Neural cell (in vitro differentiated cells): ENCODE measurements around the gene PRR5. TPM values are rescaled to one million over a fixed set of nuclear protein-coding genes. Genes with fewer than 3 reads are reported as not detected.

Experiments used
- H2AFZ ChIP-seq: fragments of 200-600, 300-800 bp; sonication (generic), shearing (Covaris generic); 2 replicates; pipeline ENCODE4 v1.6.0; 2014; ENCODE audit warnings: low read depth, mild to moderate bottlenecking, antibody characterized with exemption, low read length, moderate library complexity
- H3F3A ChIP-seq: fragments of 200-600 bp; shearing (Covaris generic); 2 replicates; pipeline ENCODE4 v1.6.1; 2016; ENCODE audit warnings: mild to moderate bottlenecking, moderate library complexity, mixed read lengths, antibody characterized with exemption, low read length; ENCODE audit not compliant: insufficient read depth, poor library complexity, severe bottlenecking
- H3K27ac ChIP-seq: fragments of 200-600, 300-800 bp; sonication (generic), shearing (Covaris generic); 2 replicates; pipeline ENCODE4 v1.5.1; 2014; ENCODE audit warnings: mild to moderate bottlenecking, low read length, moderate library complexity
- H3K27me3 ChIP-seq: fragments of 300-800, 200-600 bp; sonication (generic), shearing (Covaris generic); 2 replicates; pipeline ENCODE4 v1.6.0; 2014; ENCODE audit warnings: mild to moderate bottlenecking, low read depth, low read length, moderate library complexity; ENCODE audit not compliant: insufficient read depth
- H3K36me3 ChIP-seq: fragments of 300-800, 200-600 bp; sonication (generic), shearing (Covaris generic); 2 replicates; pipeline ENCODE4 v1.5.1; 2014; ENCODE audit warnings: mild to moderate bottlenecking, antibody characterized with exemption, low read length, moderate library complexity; ENCODE audit not compliant: insufficient read depth
- H3K4me2 ChIP-seq: fragments of 300-800, 200-600 bp; sonication (generic), shearing (Covaris generic); 2 replicates; pipeline ENCODE4 v1.6.0; 2014; ENCODE audit warnings: mild to moderate bottlenecking, low read length
- H3K4me3 ChIP-seq: fragments of 300-800, 200-600 bp; sonication (generic), shearing (Covaris generic); 2 replicates; pipeline ENCODE4 v1.5.1; 2014; ENCODE audit warnings: mild to moderate bottlenecking, low read length, moderate library complexity
- H3K79me2 ChIP-seq: fragments of 200-600 bp; shearing (Covaris generic); replicated peaks from 2 replicates; pipeline ENCODE4 v1.6.0; 2014; ENCODE audit warnings: mild to moderate bottlenecking, low read length, moderate library complexity; ENCODE audit not compliant: insufficient read depth
- H3K9ac ChIP-seq: fragments of 300-800, 200-600 bp; sonication (generic), shearing (Covaris generic); 2 replicates; pipeline ENCODE4 v1.6.1; 2016; ENCODE audit warnings: mild to moderate bottlenecking, low read length, mixed read lengths
- H3K9me2 ChIP-seq: fragments of 200-600 bp; shearing (Covaris generic); 2 replicates; pipeline ENCODE4 v1.6.1; 2016; ENCODE audit warnings: mild to moderate bottlenecking, low read length, mixed read lengths; ENCODE audit not compliant: insufficient read depth
- H3K9me3 ChIP-seq: fragments of 200-600, 300-800 bp; sonication (generic), shearing (Covaris generic); 2 replicates; pipeline ENCODE4 v1.6.1; 2016; ENCODE audit warnings: mild to moderate bottlenecking, mixed run types, low read length, moderate library complexity, mixed read lengths
- H4K20me1 ChIP-seq: fragments of 200-600 bp; shearing (Covaris generic); 2 replicates; pipeline ENCODE4 v1.6.1; 2016; ENCODE audit warnings: mild to moderate bottlenecking, mixed run types; ENCODE audit not compliant: insufficient read depth
- EP300 ChIP-seq: fragments of 450-650 bp; conservative IDR thresholded peaks from 2 replicates; pipeline ENCODE4 v1.6.1; 2014; ENCODE audit warnings: antibody characterized with exemption, mild to moderate bottlenecking, moderate library complexity; ENCODE audit not compliant: poor library complexity, severe bottlenecking
- EZH2 ChIP-seq: fragments of 200-600, 300-800 bp; shearing (Covaris generic), sonication (generic); IDR thresholded peaks from 2 replicates; pipeline ENCODE4 v1.6.1; 2014; ENCODE audit warnings: antibody characterized with exemption, low read length, borderline replicate concordance, mild to moderate bottlenecking; ENCODE audit not compliant: insufficient read depth, poor library complexity, severe bottlenecking
- MXI1 ChIP-seq: fragments of 450-650 bp; conservative IDR thresholded peaks from 2 replicates; pipeline ENCODE4 v1.6.1; 2014; ENCODE audit warnings: antibody characterized with exemption, mild to moderate bottlenecking; ENCODE audit not compliant: poor library complexity, severe bottlenecking
- POLR2AphosphoS5 ChIP-seq: IDR thresholded peaks from 2 replicates; pipeline ENCODE4 v1.6.1; 2012
- RAD21 ChIP-seq: fragments of 450-650 bp; conservative IDR thresholded peaks from 2 replicates; pipeline ENCODE4 v1.6.1; 2014; ENCODE audit warnings: antibody characterized with exemption, mild to moderate bottlenecking, moderate library complexity
- SMC3 ChIP-seq: fragments of 450-650 bp; conservative IDR thresholded peaks from 2 replicates; pipeline ENCODE4 v1.6.1; 2014; ENCODE audit warnings: antibody characterized with exemption, mild to moderate bottlenecking, moderate library complexity; ENCODE audit not compliant: poor library complexity
- TAF1 ChIP-seq: IDR thresholded peaks from 2 replicates; pipeline ENCODE4 v1.6.1; 2012; ENCODE audit warnings: low read depth
- polyA plus RNA-seq: library from polyadenylated mRNA; depleted of rRNA; stranded (reverse); fragments of >200 nt; gene quantifications from 2 replicates; pipeline ENCODE4 v1.2.3, GENCODE V29; 2014
- TF ChIP-seq, protein P1 (sequence below): fragments of 450-650 bp; IDR thresholded peaks from 2 replicates; pipeline ENCODE4 v1.5.1; 2014; ENCODE audit warnings: antibody characterized with exemption, mild to moderate bottlenecking, moderate library complexity; ENCODE audit not compliant: poor library complexity, severe bottlenecking
- TF ChIP-seq, protein P2 (sequence below): IDR thresholded peaks from 2 replicates; pipeline ENCODE4 v1.6.1; 2012; ENCODE audit warnings: borderline replicate concordance

Gene PRR5
- polyA plus RNA-seq, 1 donor from 2014 or later, result 16.2 TPM

DNA sequence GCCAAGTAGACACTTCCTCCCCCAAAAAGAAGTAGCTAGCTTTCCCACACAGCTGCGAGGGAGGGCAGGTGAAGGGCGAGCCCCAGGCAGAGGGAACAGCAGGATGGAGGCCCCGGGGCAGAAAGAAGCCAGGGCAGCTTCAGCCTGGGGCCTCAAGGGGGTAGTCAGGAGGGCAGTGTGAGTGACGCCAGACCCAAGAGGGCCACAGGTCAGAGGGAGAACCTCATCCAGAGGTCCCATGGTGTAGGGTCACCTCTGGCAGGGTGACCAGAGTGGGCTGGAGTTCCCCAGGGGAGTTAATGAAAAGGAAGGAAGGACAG lies 9.2 kb downstream of the PRR5 start:
- H3K27me3 ChIP-seq, result no peaks in the 10 kb centered on the region
- no peak overlapping the region for H3K27ac ChIP-seq
- H3K79me2 ChIP-seq, result no peaks in the 10 kb centered on the region
- H3K9me3 ChIP-seq, result no peaks in the 10 kb centered on the region
- no peaks in the 10 kb centered on the region for H3F3A ChIP-seq
- H3K9me2 ChIP-seq, result no peaks in the 10 kb centered on the region
- no peak overlapping the region for H2AFZ ChIP-seq
- no peaks in the 10 kb centered on the region for H4K20me1 ChIP-seq
- no peak overlapping the region for H3K4me2 ChIP-seq
- TF ChIP-seq EP300 (no peak), POLR2AphosphoS5 (no peak), MXI1 (no peak), SMC3 (no peak), EZH2 (no peak), TAF1 (no peak), RAD21 (no peak)
- TF ChIP-seq, protein P1, sequence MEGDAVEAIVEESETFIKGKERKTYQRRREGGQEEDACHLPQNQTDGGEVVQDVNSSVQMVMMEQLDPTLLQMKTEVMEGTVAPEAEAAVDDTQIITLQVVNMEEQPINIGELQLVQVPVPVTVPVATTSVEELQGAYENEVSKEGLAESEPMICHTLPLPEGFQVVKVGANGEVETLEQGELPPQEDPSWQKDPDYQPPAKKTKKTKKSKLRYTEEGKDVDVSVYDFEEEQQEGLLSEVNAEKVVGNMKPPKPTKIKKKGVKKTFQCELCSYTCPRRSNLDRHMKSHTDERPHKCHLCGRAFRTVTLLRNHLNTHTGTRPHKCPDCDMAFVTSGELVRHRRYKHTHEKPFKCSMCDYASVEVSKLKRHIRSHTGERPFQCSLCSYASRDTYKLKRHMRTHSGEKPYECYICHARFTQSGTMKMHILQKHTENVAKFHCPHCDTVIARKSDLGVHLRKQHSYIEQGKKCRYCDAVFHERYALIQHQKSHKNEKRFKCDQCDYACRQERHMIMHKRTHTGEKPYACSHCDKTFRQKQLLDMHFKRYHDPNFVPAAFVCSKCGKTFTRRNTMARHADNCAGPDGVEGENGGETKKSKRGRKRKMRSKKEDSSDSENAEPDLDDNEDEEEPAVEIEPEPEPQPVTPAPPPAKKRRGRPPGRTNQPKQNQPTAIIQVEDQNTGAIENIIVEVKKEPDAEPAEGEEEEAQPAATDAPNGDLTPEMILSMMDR, result no peak
- TF ChIP-seq, protein P2, sequence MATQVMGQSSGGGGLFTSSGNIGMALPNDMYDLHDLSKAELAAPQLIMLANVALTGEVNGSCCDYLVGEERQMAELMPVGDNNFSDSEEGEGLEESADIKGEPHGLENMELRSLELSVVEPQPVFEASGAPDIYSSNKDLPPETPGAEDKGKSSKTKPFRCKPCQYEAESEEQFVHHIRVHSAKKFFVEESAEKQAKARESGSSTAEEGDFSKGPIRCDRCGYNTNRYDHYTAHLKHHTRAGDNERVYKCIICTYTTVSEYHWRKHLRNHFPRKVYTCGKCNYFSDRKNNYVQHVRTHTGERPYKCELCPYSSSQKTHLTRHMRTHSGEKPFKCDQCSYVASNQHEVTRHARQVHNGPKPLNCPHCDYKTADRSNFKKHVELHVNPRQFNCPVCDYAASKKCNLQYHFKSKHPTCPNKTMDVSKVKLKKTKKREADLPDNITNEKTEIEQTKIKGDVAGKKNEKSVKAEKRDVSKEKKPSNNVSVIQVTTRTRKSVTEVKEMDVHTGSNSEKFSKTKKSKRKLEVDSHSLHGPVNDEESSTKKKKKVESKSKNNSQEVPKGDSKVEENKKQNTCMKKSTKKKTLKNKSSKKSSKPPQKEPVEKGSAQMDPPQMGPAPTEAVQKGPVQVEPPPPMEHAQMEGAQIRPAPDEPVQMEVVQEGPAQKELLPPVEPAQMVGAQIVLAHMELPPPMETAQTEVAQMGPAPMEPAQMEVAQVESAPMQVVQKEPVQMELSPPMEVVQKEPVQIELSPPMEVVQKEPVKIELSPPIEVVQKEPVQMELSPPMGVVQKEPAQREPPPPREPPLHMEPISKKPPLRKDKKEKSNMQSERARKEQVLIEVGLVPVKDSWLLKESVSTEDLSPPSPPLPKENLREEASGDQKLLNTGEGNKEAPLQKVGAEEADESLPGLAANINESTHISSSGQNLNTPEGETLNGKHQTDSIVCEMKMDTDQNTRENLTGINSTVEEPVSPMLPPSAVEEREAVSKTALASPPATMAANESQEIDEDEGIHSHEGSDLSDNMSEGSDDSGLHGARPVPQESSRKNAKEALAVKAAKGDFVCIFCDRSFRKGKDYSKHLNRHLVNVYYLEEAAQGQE, result no peak
- H3K36me3 ChIP-seq, result no peaks in the 10 kb centered on the region
- H3K9ac ChIP-seq, result no peak overlapping the region
- no peak overlapping the region for H3K4me3 ChIP-seq

DNA sequence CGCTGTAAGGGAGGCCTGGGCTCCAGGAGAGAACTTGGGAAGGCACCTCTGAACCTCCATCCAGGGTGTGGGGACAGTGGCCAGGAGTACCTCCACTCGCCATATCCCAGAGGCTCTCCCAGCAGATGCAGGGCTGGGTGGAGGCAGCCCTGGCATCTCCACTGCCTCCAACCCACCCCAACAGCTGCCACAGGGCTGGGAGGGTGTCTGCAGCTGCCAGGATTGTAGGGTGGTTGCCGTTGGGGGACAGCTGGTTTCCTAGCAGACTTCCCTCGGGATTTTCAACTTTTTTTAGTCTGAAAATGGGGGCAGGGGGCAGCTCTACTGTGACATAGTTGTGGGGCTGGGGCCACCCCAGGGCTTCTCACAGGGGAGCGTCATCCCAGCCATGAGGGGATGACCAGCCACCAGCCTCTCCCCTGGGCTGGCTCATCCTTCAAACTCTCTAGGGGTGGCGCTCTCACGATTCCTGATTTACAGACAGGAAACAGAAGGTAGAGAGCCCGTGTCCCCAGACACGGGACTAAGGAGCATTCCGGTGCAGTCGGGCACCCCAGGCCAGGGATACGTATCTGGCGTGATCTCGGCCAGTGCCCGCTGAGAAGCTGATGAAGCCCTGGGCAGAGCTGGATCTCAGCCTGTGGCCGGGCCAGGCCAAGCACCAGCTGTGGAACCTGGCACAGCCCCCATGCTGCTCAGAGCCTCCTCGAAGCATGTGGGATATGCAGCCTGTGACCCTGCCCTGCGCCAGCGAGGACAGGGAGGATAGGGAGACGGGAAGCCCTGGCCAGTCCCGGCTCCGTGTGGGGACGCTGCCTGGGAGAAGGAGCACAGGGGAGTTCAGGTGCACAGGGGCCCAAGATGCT lies 9.9 kb downstream of the PRR5 start:
- H3F3A ChIP-seq, result no peaks in the 10 kb centered on the region
- no peaks in the 10 kb centered on the region for H3K9me3 ChIP-seq
- no peaks in the 10 kb centered on the region for H4K20me1 ChIP-seq
- no peak overlapping the region for H3K9ac ChIP-seq
- no peak overlapping the region for H3K4me2 ChIP-seq
- no peak for TF ChIP-seq TAF1
- TF ChIP-seq EP300, result no peak
- TF ChIP-seq, protein P2, result no peak
- no peak for TF ChIP-seq EZH2
- no peak for TF ChIP-seq MXI1
- no peak for TF ChIP-seq RAD21
- no peak for TF ChIP-seq POLR2AphosphoS5
- TF ChIP-seq SMC3, result no peak
- TF ChIP-seq, protein P1, result no peak
- no peak overlapping the region for H3K4me3 ChIP-seq
- no peak overlapping the region for H2AFZ ChIP-seq
- H3K9me2 ChIP-seq, result no peaks in the 10 kb centered on the region
- H3K27me3 ChIP-seq, result no peaks in the 10 kb centered on the region
- no peaks in the 10 kb centered on the region for H3K79me2 ChIP-seq
- no peak overlapping the region for H3K27ac ChIP-seq
- H3K36me3 ChIP-seq, result no peaks in the 10 kb centered on the region
